Esophagus muscularis mucosa (tissue), 4 donors: ENCODE data around the gene ADCY1. TPM values are rescaled to one million over a fixed set of nuclear protein-coding genes. Genes with fewer than 3 reads are reported as not detected.

Experiments
- DNase-seq: peaks from one replicate; pipeline ENCODE4 v3.0.0-alpha.2; 2017; ENCODE audit errors: extremely low spot score
- H3K27ac ChIP-seq, 4 donors: fragments of 200-600 bp; sonication (generic); replicated peaks in 1 of 4; 1 replicate in 3 of 4; 2 replicates in 1 of 4; pipeline ENCODE4 v1.5.1; 2016 to 2019; ENCODE audit warnings: mild to moderate bottlenecking in 1 of 4
- H3K27me3 ChIP-seq, 4 donors: fragments of 200-600 bp; sonication (generic); one replicate each; pipeline versions ENCODE4 v1.5.1 to v1.6.0; 2016 to 2019
- H3K36me3 ChIP-seq, 4 donors: fragments of 200-600 bp; sonication (generic); one replicate each; pipeline ENCODE4 v1.5.1; 2016 to 2019
- H3K4me1 ChIP-seq, 4 donors: fragments of 200-600 bp; sonication (generic); one replicate each; pipeline ENCODE4 v1.5.1; 2016 to 2019
- H3K4me3 ChIP-seq, 4 donors: fragments of 200-600 bp; sonication (generic); 1 replicate in 2 of 4; 2 replicates in 2 of 4; pipeline ENCODE4 v1.5.1; 2016 to 2019; ENCODE audit warnings: mild to moderate bottlenecking in 4 of 4, moderate library complexity in 1 of 4
- H3K9me3 ChIP-seq, 4 donors: fragments of 200-600 bp; sonication (generic); 1 replicate in 3 of 4; 2 replicates in 1 of 4; pipeline ENCODE4 v1.5.1; 2016 to 2019
- EP300 ChIP-seq: sonication (generic); formaldehyde crosslinking; IDR thresholded peaks from one replicate; pipeline ENCODE4 v1.6.1; 2017; ENCODE audit warnings: antibody characterized with exemption
- POLR2A ChIP-seq: fragments of 450-650 bp; IDR thresholded peaks from one replicate; pipeline ENCODE4 v1.6.1; 2017; ENCODE audit warnings: antibody characterized with exemption, moderate library complexity, mild to moderate bottlenecking, low read depth
- POLR2AphosphoS5 ChIP-seq, 2 donors: sonication (generic); formaldehyde crosslinking; IDR thresholded peaks; one replicate each; pipeline ENCODE4 v1.6.1; 2017; ENCODE audit warnings: antibody characterized with exemption in 2 of 2
- WGBS: methylation state at CpG from one replicate; pipeline ENCODE4 v1.1.5; 2018; 5-methylcytosine and 5-hydroxymethylcytosine counted together
- intact Hi-C: fragments of 100-400 bp; cut with DNase I; formaldehyde crosslinking; loops from one replicate; pipeline ENCODE4 v1.15.1; 2023
- total RNA-seq, 4 donors: library from RNA; depleted of rRNA; stranded (reverse); fragments of >200 nt; gene quantifications; one replicate each; pipeline versions ENCODE4 v1.1.0 to v1.2.1, GENCODE V29; 2016
- TF ChIP-seq, protein P1 (sequence below), 3 experiments: fragments of 200-600 bp in 2 of 3; fragments of 450-650 bp in 1 of 3; sonication (generic) in 2 of 3; IDR thresholded peaks; one replicate each; pipeline ENCODE4 v1.5.1; 2017 to 2019; ENCODE audit warnings: antibody characterized with exemption in 3 of 3, mild to moderate bottlenecking in 2 of 3, moderate library complexity in 1 of 3

ADCY1 gene
- total RNA-seq, 4 donors from 2014 or later: 0.42 to 2.1 (median 1.2) TPM

DNA sequence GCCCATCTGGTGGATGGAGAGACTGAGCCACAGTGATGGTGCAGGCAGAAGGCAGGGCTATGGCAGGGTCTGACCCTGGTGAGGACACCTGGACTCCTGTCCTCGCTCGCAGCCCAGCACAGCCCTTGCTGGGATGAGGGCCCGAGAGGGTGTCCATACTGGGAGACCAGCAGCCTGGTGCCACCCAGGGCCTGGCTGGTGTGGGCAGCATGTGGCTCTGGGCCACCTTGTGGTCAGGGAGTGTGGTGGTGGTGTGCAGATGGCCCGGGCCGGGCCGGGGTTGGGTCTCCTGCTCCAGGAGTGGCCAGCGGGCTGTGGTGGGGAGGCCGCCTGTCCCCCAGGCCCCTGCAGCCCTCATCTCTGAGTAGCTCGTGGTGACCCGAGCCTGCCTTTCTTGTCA lies 14.9 kb downstream of the ADCY1 start:
- no peak overlapping the region for H3K27ac ChIP-seq
- no peaks in the 10 kb centered on the region for H3K27me3 ChIP-seq
- TF ChIP-seq EP300 (no peak), POLR2A (no peak), POLR2AphosphoS5 (IDR thresholded peaks at IDR 0.05) (no peak)
- TF ChIP-seq, protein P1, sequence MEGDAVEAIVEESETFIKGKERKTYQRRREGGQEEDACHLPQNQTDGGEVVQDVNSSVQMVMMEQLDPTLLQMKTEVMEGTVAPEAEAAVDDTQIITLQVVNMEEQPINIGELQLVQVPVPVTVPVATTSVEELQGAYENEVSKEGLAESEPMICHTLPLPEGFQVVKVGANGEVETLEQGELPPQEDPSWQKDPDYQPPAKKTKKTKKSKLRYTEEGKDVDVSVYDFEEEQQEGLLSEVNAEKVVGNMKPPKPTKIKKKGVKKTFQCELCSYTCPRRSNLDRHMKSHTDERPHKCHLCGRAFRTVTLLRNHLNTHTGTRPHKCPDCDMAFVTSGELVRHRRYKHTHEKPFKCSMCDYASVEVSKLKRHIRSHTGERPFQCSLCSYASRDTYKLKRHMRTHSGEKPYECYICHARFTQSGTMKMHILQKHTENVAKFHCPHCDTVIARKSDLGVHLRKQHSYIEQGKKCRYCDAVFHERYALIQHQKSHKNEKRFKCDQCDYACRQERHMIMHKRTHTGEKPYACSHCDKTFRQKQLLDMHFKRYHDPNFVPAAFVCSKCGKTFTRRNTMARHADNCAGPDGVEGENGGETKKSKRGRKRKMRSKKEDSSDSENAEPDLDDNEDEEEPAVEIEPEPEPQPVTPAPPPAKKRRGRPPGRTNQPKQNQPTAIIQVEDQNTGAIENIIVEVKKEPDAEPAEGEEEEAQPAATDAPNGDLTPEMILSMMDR (IDR thresholded peaks at IDR 0.05): no peak
- 94% methylated on average over 3 of the region's 10 CpGs for WGBS
- no peaks in the 10 kb centered on the region for H3K36me3 ChIP-seq
- no peaks in the 10 kb centered on the region for H3K4me1 ChIP-seq
- no peak overlapping the region for H3K4me3 ChIP-seq
- H3K9me3 ChIP-seq: no peaks in the 10 kb centered on the region
- no peak for DNase-seq
- intact Hi-C loops: no loop called here

GRCh38 chr7:45589915-45590678 lies 15.9 kb downstream of the ADCY1 start:
- no peak for DNase-seq
- Histone ChIP-seq H3K27ac (no peak overlapping the region), H3K4me3 (no peak overlapping the region), H3K9me3 (no peaks in the 10 kb centered on the region), H3K27me3 (no peaks in the 10 kb centered on the region), H3K4me1 (no peaks in the 10 kb centered on the region), H3K36me3 (no peaks in the 10 kb centered on the region)
- 61% methylated on average over 16 of the region's 17 CpGs for WGBS
- TF ChIP-seq POLR2AphosphoS5 (IDR thresholded peaks at IDR 0.05) (no peak), POLR2A (no peak), EP300 (no peak)
- TF ChIP-seq, protein P1 (IDR thresholded peaks at IDR 0.05): no peak
- intact Hi-C loops: no loop called here

DNA sequence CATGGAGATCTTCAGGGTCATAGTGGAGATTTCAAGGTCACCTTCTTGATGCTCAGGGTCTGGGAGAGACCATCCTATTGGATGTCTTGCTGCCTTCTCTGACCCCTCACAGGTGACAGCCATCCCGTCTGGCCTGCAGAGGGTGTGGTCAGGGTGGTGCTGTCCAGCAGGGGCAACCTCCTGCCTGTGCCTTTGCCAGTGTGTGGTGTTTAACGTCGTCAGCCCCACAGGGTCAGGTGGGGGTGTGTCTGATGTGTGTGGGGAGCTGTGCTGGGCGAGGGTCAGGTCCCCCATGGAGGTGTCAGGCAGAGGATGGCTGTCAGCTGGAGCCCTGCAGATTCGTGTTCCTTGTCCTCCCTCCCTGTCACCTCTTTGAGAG lies 16.5 kb downstream of the ADCY1 start:
- TF ChIP-seq, protein P1 (IDR thresholded peaks at IDR 0.05): no peak
- TF ChIP-seq POLR2A (no peak), POLR2AphosphoS5 (IDR thresholded peaks at IDR 0.05) (no peak), EP300 (no peak)
- Histone ChIP-seq H3K9me3 (no peaks in the 10 kb centered on the region), H3K4me3 (no peak overlapping the region), H3K36me3 (no peaks in the 10 kb centered on the region), H3K4me1 (no peaks in the 10 kb centered on the region), H3K27me3 (no peaks in the 10 kb centered on the region), H3K27ac (no peak overlapping the region)
- 62% methylated on average over 5 of the region's 5 CpGs for WGBS
- DNase-seq: no peak
- intact Hi-C loops: no loop called here

DNA sequence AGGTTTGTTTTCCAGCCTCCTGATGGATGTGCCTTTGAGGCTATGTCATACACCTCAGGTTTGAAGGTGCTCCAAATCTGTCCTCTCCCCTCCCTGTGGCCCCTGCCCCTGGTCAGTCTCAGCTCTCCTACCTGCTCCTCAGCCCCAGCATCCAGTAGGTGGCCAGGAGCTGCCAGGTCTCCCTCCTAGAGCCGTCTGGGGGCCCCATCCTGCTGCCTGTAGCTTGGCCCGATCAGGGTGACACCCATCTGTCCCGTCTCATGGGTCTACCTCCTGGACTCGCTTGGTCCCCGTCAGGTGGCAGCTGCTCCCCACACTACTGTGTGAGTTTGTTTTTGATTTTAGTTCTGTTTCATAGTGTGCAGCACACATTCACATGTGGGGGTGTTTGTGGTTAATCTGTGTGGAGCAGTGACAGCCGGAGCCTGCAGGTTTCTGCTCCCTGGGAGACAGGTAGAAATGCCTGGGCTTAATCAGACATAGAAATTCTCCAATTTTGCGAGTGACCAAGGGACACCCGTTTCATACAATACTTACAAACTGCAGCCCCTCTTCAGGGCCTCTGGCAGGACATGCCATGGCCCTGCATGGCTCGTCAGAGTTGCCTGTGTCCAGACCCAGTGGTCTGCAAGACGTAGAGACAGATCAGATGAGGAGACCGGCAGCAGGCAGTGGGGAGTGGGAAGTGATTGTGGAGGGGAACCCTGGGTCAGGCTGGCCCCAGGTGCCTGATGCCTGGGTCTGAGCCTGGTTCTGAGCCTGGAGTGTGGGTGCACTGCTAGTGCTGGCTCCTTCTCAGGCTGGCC lies 17.1 kb downstream of the ADCY1 start:
- no peak for DNase-seq
- WGBS: 91% methylated on average over 11 of the region's 11 CpGs

More for the DNA sequence above, 17.1 kb downstream of the ADCY1 start:
- intact Hi-C loops: no loop called here
- Histone ChIP-seq H3K36me3 (no peaks in the 10 kb centered on the region), H3K27me3 (no peaks in the 10 kb centered on the region), H3K4me3 (no peak overlapping the region), H3K4me1 (no peaks in the 10 kb centered on the region), H3K27ac (no peak overlapping the region), H3K9me3 (no peaks in the 10 kb centered on the region)
- TF ChIP-seq, protein P1 (IDR thresholded peaks at IDR 0.05): no peak
